ENCODE results near the gene A2ML1.

Gene A2ML1

DNA sequence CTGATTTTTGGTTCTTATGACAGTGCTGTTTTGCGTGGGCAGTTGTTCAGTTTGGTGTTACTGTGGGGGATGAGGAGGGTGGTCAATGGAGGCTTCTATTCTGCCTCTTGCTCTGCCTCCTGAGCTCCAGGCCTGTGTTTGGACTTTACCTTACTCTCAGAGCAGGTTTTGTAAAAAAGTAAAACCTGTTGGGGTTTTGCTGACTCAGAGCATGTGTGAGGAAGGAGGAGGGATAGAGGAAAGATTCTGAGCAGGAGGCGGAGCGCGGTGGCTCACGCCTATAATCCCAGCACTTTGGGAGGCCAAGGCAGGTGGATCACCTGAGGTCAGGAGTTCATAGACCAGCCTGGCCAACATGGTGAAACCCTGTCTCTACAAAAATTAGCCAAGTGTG lies 6.7 kb downstream of the A2ML1 start:
- peaks cover 0 to 13% (median 0%) of the 10 kb centered on the region in 10 experiments; a peak in 6 of 20 replicates for H3K4me1 ChIP-seq
- H3K27ac ChIP-seq: no peak overlapping the region

DNA sequence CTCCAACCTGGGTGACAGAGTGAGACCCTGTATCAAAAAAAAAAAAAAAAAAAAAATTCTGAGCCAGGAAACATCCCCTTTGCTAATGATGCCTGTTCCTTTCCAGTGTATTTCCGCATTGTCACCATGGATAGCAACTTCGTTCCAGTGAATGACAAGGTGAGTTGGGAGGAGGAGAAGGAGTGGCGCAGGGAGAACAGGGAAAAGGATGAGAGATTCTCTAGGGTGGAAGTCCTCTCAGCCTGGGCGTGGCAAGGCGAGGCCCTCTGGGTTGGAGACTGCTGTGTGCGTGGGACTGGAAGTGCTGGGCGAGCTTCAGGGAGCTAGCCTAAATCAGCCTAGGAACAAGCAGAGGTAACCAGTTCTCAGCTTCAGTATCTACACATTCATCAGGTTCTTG lies 7.2 kb downstream of the A2ML1 start:
- Histone ChIP-seq H3K9me3 (replicated peaks in 1 of 11) (peaks cover 7 to 21% (median 14%) of the 10 kb centered on the region in 11 experiments; a peak in 18 of 22 replicates), H3K4me3 (no peak overlapping the region), H3K9ac (no peak overlapping the region), H3K36me3 (no peaks in the 10 kb centered on the region), H4K20me1 (no peaks in the 10 kb centered on the region), H3K4me2 (no peak overlapping the region), H3K27me3 (no peaks in the 10 kb centered on the region), H3K4me1 (peaks cover 0 to 13% (median 0%) of the 10 kb centered on the region in 10 experiments; a peak in 6 of 20 replicates), H3K27ac (no peak overlapping the region)
- no peak for TF ChIP-seq Cebpa-rat (IDR thresholded peaks at IDR 0.05)

More for the DNA sequence above, 6.7 kb downstream of the A2ML1 start:
- Histone ChIP-seq H4K20me1 (no peaks in the 10 kb centered on the region), H3K36me3 (no peaks in the 10 kb centered on the region), H3K9me3 (replicated peaks in 1 of 11) (peaks cover 7 to 21% (median 14%) of the 10 kb centered on the region in 11 experiments; a peak in 18 of 22 replicates), H3K9ac (no peak overlapping the region), H3K4me3 (no peak overlapping the region), H3K4me2 (no peak overlapping the region), H3K27me3 (no peaks in the 10 kb centered on the region)
- no peak for TF ChIP-seq Cebpa-rat (IDR thresholded peaks at IDR 0.05)

DNA sequence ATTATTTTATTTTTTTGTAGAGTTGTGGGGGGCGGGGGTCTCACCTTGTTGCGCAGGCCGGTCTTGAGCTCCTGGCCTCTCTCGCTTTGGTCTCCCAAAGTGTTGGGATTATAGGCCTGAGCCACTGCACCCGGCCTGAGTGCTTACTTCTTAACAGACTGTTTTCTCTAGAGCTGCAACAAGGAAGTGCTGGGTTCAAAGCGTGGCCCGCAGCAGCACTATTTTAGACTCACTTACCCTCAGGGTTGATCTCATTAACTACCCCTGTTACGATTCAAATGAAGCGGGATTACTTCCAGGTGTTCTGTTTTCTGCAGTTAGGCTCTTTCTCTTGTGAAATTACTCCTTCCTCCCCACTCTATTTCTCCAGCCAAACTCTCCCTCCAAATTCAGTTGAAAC lies 8.7 kb downstream of the A2ML1 start:
- no peak overlapping the region for H3K4me3 ChIP-seq
- no peak for TF ChIP-seq Cebpa-rat (IDR thresholded peaks at IDR 0.05)
- no peaks in the 10 kb centered on the region for H4K20me1 ChIP-seq
- H3K9me3 ChIP-seq (replicated peaks in 1 of 11): peaks cover 6 to 9% (median 7%) of the 10 kb centered on the region in 11 experiments; a peak in 15 of 22 replicates
- H3K27me3 ChIP-seq: no peaks in the 10 kb centered on the region
- H3K4me1 ChIP-seq: peaks cover 0 to 13% (median 0%) of the 10 kb centered on the region in 10 experiments; a peak in 6 of 20 replicates
- no peak overlapping the region for H3K27ac ChIP-seq
- H3K4me2 ChIP-seq: no peak overlapping the region
- H3K9ac ChIP-seq: no peak overlapping the region
- no peaks in the 10 kb centered on the region for H3K36me3 ChIP-seq

GRCh38 chr12:8832500-8832899 lies 10.1 kb downstream of the A2ML1 start:
- Histone ChIP-seq H3K36me3 (no peaks in the 10 kb centered on the region), H3K4me3 (no peak overlapping the region), H3K9ac (no peak overlapping the region), H3K4me2 (no peak overlapping the region), H3K9me3 (replicated peaks in 1 of 11) (no peaks in the 10 kb centered on the region), H4K20me1 (no peaks in the 10 kb centered on the region), H3K4me1 (peaks cover 0 to 13% (median 0%) of the 10 kb centered on the region in 10 experiments; a peak in 6 of 20 replicates), H3K27me3 (no peaks in the 10 kb centered on the region), H3K27ac (no peak overlapping the region)
- TF ChIP-seq Cebpa-rat (IDR thresholded peaks at IDR 0.05): no peak

DNA sequence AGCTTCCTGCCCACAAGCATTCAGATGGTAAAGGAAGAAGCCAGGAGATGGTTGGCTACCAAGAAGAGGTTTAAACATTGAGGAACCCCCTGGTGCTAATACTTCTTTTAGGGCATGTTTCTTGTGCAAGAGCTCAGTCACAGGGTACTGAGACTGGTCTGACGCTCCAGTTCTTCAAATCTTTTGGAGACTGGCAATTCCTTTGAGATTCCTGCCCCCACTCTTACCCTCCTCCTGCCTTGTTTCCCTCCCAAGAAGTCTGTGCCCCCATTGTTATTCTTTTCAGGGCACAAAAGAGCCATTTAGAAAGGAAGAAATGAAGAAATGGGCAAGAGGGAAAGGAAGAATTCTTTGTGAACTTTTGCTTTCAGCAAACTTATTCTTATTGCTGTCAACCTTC lies 11.8 kb downstream of the A2ML1 start:
- H3K9me3 ChIP-seq (replicated peaks in 1 of 11): no peaks in the 10 kb centered on the region

DNA sequence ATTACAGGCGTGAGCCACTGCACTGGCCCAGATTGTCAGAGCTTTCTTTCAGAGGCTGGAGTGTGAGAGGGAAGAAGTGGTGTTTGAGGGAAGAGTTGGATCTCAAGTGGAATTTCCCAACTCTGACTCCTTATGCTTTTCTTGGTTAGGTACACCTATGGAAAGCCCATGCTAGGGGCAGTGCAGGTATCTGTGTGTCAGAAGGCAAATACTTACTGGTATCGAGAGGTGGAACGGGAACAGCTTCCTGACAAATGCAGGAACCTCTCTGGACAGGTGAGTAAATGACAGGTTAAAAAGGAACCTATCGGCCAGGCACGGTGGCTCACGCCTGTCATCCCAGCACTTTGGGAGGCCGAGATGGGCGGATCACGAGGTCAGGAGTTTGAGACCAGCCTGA lies 14.9 kb downstream of the A2ML1 start:
- Histone ChIP-seq H4K20me1 (no peaks in the 10 kb centered on the region), H3K9ac (no peak overlapping the region), H3K27me3 (no peaks in the 10 kb centered on the region), H3K4me2 (no peak overlapping the region), H3K4me1 (peaks cover 0 to 5% (median 0%) of the 10 kb centered on the region in 10 experiments; a peak in 1 of 20 replicates), H3K9me3 (replicated peaks in 1 of 11) (no peaks in the 10 kb centered on the region), H3K4me3 (no peak overlapping the region), H3K36me3 (no peaks in the 10 kb centered on the region), H3K27ac (no peak overlapping the region)
- no peak for TF ChIP-seq Cebpa-rat (IDR thresholded peaks at IDR 0.05)

More for the DNA sequence above, 11.8 kb downstream of the A2ML1 start:
- Histone ChIP-seq H3K36me3 (no peaks in the 10 kb centered on the region), H3K4me2 (no peak overlapping the region), H3K4me3 (no peak overlapping the region), H3K4me1 (no peaks in the 10 kb centered on the region), H3K27me3 (no peaks in the 10 kb centered on the region), H4K20me1 (no peaks in the 10 kb centered on the region), H3K27ac (no peak overlapping the region), H3K9ac (no peak overlapping the region)
- TF ChIP-seq Cebpa-rat (IDR thresholded peaks at IDR 0.05): no peak

GRCh38 chr12:8840321-8840720 lies 17.9 kb downstream of the A2ML1 start:
- Histone ChIP-seq H3K27me3 (no peaks in the 10 kb centered on the region), H3K36me3 (no peaks in the 10 kb centered on the region), H3K4me3 (no peak overlapping the region), H3K9me3 (replicated peaks in 1 of 11) (no peaks in the 10 kb centered on the region), H3K4me1 (peaks cover 0 to 5% (median 0%) of the 10 kb centered on the region in 10 experiments; a peak in 1 of 20 replicates), H3K27ac (no peak overlapping the region), H4K20me1 (no peaks in the 10 kb centered on the region), H3K4me2 (no peak overlapping the region), H3K9ac (no peak overlapping the region)
- no peak for TF ChIP-seq Cebpa-rat (IDR thresholded peaks at IDR 0.05)

DNA sequence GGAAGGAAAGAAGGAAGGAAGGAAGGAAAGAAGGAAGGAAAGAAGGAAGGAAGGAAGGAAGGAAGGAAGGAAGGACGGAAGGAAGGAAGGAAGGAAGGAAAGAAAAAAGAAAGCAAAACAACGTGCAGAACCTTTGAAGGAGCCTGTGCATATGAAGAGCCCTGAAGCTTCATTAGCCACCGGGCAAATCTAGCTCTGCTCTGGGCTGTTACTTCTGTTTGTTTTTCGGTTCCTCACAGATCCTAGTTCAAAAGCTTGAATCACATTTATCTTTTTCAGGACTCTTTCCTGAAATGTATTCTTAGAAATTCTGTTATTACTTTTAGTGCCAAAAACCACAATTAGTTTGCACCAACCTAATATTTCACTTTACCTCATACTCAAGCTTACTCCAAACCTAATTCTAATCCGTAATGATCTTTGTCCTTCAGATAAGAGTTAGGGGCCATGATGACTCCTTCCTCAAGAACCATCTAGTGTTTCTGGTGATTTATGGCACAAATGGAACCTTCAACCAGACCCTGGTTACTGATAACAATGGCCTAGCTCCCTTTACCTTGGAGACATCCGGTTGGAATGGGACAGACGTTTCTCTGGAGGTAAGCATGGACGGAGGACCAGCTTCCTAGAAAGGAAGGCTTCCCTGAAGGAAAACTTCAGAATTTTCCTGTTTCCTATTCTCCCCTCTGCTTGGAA lies 18.7 kb downstream of the A2ML1 start:
- H3K27ac ChIP-seq: no peak overlapping the region
- TF ChIP-seq Cebpa-rat (IDR thresholded peaks at IDR 0.05): no peak
- H3K4me3 ChIP-seq: no peak overlapping the region
- no peaks in the 10 kb centered on the region for H4K20me1 ChIP-seq
- peaks cover 0 to 5% (median 0%) of the 10 kb centered on the region in 10 experiments; a peak in 1 of 20 replicates for H3K4me1 ChIP-seq
- H3K9ac ChIP-seq: no peak overlapping the region
- no peak overlapping the region; a peak in 1 of 22 replicates for H3K4me2 ChIP-seq
- no peaks in the 10 kb centered on the region for H3K9me3 ChIP-seq (replicated peaks in 1 of 11)
- no peaks in the 10 kb centered on the region for H3K36me3 ChIP-seq
- H3K27me3 ChIP-seq: no peaks in the 10 kb centered on the region

- Histone ChIP-seq H3K9ac (no peak overlapping the region), H4K20me1 (no peaks in the 10 kb centered on the region), H3K4me2 (no peak overlapping the region), H3K27me3 (no peaks in the 10 kb centered on the region), H3K4me1 (peaks cover 0 to 5% (median 0%) of the 10 kb centered on the region in 10 experiments; a peak in 1 of 20 replicates), H3K27ac (no peak overlapping the region), H3K4me3 (no peak overlapping the region), H3K9me3 (replicated peaks in 1 of 11) (no peaks in the 10 kb centered on the region), H3K36me3 (no peaks in the 10 kb centered on the region)
- no peak for TF ChIP-seq Cebpa-rat (IDR thresholded peaks at IDR 0.05)
These were observed 19.4 kb downstream of the A2ML1 start for GRCh38 chr12:8841778-8842177.

DNA sequence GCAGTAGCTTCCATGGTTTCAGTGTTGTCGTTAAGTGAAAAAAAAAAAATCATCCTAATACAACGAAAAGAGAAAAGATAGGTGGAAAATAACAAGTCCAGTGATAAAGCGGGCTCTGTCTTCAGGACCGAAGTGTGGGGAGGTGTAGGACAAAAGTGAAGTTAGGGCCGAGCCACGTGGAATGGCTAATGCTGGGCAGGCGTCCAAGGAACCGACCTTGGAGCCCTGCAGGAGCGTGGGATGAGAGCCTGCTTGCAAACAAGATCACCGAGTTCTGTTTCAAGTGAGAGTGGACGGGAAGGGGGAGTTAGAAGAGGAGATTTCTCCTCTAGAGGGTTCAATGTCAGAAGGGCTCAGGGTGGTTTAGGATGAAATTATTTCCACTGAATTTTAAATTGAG lies 22.2 kb downstream of the A2ML1 start:
- no peaks in the 10 kb centered on the region for H3K9me3 ChIP-seq (replicated peaks in 1 of 11)
- H3K27me3 ChIP-seq: no peaks in the 10 kb centered on the region

More for the DNA sequence above, 22.2 kb downstream of the A2ML1 start:
- TF ChIP-seq Cebpa-rat (IDR thresholded peaks at IDR 0.05): no peak
- Histone ChIP-seq H3K4me1 (peaks cover 0 to 8% (median 5%) of the 10 kb centered on the region in 10 experiments; a peak in 13 of 20 replicates), H3K4me3 (no peak overlapping the region), H4K20me1 (no peaks in the 10 kb centered on the region), H3K4me2 (no peak overlapping the region), H3K27ac (no peak overlapping the region), H3K9ac (no peak overlapping the region), H3K36me3 (no peaks in the 10 kb centered on the region)
